GM19351 (cell line): ENCODE measurements around the gene KRTAP3-1.
"Not testable (repeated sequence)": the region's sequence is repeated elsewhere in the genome, so short reads cannot be mapped to it uniquely, and the experiment has no call there.

Experiments used
- ATAC-seq: cut with Tn5 transposase; IDR thresholded peaks from one replicate; pipeline ENCODE4 v1.9.1; 2021; ENCODE audit warnings: mild to moderate bottlenecking, moderate library complexity; ENCODE audit not compliant: unreplicated experiment

KRTAP3-1 gene

GRCh38 chr17:41008811-41009210 is at the start of gene KRTAP3-1:
Gene KRTAP3-1 (minus strand): TSS chr17:41009128. CDS start chr17:41009074, 54 bp downstream.
- no peak for ATAC-seq

DNA sequence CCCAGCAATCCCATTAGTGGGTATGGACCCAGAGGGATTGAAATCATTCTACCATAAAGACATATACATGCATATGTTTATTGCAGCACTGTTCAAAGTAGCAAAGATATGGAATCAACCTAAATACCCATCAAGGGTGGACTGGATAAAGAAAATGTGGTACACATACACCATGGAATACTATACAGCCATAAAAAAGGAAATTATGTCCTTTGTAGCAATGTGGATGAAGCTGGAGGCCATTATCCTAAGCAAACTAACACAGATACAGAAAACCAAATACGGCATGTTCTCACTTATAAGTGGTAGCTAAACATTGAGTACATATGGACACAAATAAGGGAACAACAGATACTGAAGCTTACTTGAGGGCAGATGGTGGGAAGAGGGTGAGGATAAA is 48.6 kb upstream of the KRTAP3-1 start:
- ATAC-seq: no peak

GRCh38 chr17:41055130-41055529 is 46.2 kb upstream of the KRTAP3-1 start, which contains the start of gene KRTAP2-2:
Gene KRTAP2-2 (minus strand): TSS chr17:41055230. CDS start chr17:41055211, 19 bp downstream.
- not testable (repeated sequence) for ATAC-seq

GRCh38 chr17:41054556-41054955 is 45.6 kb upstream of the KRTAP3-1 start:
- not testable (repeated sequence) for ATAC-seq

DNA sequence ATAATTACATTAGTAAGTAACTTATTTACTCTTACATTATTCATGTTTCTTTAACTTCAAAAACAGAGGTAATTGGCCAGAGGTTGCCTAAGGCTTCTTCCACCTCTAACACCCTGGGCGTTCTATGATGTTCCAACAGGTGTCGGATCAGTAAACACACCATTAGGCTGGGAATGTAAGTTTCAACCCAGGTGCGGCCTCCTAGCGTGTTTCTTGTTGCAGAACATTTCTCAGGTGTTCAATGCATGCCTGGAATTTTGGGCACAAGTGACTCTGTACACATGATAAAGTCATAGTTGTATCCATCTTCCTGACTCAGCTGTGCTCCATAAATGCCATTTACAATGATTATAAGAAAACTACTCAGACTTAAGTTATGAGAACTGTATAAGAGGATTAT is 45.1 kb upstream of the KRTAP3-1 start:
- no peak for ATAC-seq

DNA sequence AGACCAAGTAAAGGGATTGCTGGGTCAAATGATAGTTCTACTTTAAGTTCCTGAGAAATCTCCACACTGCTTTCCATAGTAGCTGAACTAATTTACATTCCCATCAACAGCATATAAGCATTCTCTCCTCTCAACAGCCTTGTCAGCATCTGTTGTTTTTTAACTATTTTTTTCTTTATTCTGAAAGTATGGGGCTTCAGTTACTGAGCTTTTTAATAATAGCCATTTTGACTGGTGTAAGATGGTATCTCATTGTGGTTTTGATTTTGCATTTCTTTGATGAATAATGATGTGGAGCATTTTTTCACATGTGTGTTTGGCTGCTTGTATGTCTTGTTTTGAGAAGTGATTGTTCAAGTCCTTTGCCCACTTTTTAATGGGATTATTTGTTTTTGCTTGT is 43.6 kb upstream of the KRTAP3-1 start:
- no peak for ATAC-seq

DNA sequence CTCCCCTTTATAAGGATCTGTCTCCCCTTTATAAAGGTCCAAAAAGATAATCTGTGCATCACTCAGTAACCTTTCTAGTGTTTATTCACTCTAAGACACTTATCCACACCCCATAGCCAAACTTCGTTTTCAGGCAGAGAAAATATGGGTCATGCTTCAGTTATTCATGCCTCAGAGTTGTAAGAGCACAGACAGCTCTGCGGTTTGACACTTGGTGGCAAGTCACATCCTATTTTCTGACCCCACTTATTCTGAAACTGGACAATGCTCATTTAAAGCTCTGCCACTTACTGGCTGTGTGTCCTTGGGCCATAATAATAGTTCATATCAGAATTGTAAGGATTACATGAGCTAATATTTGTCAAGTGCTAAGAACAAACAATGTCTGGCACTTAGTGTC is 40.2 kb upstream of the KRTAP3-1 start:
- ATAC-seq: no peak

DNA sequence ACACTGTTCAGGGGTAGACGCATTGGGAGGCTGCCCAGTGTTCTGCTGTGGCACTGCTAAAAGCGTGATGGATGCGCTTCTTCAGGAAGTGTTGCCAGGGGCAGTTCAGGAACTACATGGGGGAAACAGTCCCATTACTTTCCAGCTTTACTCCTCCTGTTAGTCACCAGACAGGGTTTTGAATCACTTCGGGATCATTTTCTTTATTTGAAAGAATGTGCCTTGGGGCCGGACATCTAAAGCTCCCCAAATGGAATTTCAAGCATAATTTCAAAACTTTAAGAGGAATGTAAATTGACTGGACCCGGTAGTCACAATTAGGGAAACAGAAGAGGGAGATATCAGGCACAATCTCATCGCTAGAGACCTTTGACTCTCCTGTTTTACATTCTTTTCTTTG is 39.5 kb upstream of the KRTAP3-1 start:
- ATAC-seq: no peak

DNA sequence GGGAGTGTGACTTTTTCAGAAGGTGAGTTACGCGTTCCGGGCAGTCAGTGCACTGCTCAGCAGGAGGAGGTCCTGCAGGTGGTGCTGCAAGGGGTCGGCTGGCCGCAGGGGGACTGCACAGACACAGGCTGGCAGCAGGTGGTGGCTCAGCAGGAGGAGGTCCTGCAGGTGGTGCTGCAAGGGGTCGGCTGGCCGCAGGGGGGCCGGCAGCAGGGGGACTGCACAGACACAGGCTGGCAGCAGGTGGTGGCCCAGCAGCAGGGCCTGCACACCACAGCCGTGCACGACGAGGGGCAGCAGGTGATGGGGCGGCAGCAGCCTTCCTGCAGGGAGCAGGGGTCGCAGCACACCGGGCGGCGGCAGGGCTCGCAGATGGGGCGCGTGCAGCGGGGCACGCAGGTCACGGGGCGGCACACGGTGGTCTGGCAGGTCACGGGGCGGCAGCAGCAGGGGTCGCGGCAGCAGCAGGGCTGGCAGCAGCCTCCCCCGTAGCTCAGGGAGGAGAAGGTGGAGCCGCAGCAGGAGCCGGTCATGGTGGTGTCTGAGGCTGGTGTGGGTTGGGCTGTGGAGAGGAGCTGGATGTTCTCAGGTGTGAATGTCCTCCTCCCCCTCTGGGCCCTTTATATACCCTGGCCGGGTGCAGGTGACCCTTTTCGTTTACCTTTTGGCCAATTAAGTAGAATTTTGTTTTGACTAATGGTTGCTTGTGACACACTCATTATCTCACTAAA is 38.0 kb upstream of the KRTAP3-1 start, which contains the start of gene KRTAP2-1:
KRTAP2-1 (minus strand) TSS at position 582 of the 731 bp plus-strand sequence; CDS start at position 533, 49 bp downstream.
- not testable (repeated sequence) for ATAC-seq

- ATAC-seq: no peak
Measured at GRCh38 chr17:41042953-41043352, 34.0 kb upstream of the KRTAP3-1 start.

- not testable (repeated sequence) for ATAC-seq
Measured at GRCh38 chr17:41040783-41041571, 32.0 kb upstream of the KRTAP3-1 start, which contains the start of gene KRTAP1-1. Gene KRTAP1-1 (minus strand): TSS chr17:41041450. CDS start chr17:41041397, 53 bp downstream.

GRCh38 chr17:41037853-41038350 is 29.0 kb upstream of the KRTAP3-1 start:
- ATAC-seq: no peak

DNA sequence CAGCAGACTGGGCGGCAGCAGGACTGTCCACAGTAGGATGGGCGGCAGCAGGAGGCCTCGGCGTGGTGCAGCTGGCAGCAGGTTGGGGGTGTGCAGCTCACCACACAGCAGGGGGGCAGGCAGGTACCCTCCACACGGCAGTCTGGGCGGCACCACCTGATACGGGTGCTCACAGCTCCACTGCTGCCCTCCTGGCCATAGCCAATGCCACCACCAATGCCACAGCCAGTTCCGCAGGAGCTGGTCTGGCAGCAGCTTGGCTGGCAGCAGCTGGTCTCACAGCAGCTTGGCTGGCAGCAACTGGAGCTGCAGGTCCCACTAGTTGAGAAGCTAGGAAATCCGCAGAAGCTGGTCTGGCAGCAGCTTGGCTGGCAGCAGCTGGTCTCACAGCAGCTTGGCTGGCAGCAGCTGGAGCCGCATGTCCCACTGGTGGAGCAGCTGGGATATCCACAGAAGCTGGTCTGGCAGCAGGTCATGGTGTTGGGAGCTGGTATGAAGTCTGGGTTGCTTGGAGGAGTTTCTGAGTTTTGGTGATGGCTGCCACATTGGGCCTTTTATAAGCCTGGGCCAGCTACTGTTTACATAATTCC is 25.5 kb upstream of the KRTAP3-1 start, which contains the start of gene KRTAP1-3:
KRTAP1-3 (minus strand) TSS at position 529 of the 590 bp plus-strand sequence; CDS start at position 476, 53 bp downstream.
- ATAC-seq: not testable (repeated sequence)

DNA sequence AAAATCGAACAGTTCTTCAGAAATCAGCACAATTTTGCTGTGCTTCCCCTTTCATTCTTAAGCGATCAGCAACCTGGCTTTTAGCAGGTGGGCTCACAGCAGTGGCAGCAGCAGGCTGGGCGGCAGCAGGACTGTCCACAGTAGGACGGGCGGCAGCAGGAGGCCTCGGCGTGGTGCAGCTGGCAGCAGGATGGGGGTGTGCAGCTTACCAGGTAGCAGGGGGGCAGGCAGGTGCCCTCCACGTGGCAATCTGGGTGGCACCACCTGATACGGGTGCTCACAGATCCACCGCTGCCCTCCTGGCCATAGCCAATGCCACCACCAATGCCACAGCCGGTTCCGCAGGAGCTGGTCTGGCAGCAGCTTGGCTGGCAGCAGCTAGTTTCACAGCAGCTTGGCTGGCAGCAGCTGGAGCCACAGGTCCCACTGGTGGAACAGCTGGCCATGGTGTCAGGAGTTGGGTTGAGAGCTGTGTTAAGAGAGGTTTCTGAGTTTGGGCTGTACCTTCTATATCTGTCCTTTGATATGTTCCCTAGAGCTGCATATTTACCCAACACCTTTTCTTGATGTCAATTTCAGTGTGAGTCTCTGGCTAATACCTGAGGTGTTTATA is 20.8 kb upstream of the KRTAP3-1 start, which contains the start of gene KRTAP1-4:
KRTAP1-4 (minus strand) TSS at position 563 of the 613 bp plus-strand sequence; CDS start at position 446, 117 bp downstream.
- ATAC-seq: no peak

- ATAC-seq: no peak
Measured at GRCh38 chr17:41026715-41027471, 18.0 kb upstream of the KRTAP3-1 start, which contains the start of gene KRTAP1-5. Gene KRTAP1-5 (minus strand): TSS chr17:41027208. CDS start chr17:41027155, 53 bp downstream.

DNA sequence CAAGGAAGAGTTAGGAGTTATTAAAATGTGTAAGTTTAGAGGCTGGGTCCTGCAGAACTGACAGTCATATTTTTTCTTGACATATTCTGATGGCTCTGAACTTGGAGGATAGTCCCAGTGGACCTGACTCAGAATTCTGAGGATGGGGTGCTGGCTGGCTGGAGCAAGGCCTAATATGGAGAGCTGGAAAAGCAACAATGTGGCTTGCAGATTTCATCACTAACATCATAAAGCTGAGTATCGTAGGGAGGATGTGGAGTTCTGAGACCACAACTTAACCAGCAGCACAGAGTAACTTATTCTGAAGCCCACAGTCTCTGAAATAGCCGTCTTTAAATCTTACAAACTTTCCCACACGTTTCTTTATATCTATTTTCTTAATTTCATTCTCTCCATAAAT is 15.8 kb upstream of the KRTAP3-1 start:
- ATAC-seq: no peak

DNA sequence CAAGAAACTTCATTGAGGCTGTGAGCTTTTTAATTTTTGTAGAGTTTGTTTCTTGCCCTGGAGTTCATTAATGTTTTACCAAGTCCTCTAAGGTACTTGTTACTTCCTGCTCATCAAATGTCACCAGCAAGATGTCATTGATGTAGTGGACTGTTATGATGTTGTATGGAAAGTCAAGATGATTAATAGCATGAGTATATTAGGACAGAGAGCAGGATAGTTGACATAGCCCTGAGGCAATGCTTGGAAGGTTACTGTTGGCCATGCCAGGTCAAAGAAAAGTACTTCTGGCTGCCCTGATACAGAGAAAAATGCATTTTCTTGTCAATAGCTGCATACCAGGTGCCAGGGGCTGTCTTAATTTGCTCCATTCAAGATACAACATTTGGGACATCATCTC is 11.4 kb upstream of the KRTAP3-1 start:
- no peak for ATAC-seq

- no peak for ATAC-seq
Measured at GRCh38 chr17:41019415-41019814, 10.5 kb upstream of the KRTAP3-1 start.

DNA sequence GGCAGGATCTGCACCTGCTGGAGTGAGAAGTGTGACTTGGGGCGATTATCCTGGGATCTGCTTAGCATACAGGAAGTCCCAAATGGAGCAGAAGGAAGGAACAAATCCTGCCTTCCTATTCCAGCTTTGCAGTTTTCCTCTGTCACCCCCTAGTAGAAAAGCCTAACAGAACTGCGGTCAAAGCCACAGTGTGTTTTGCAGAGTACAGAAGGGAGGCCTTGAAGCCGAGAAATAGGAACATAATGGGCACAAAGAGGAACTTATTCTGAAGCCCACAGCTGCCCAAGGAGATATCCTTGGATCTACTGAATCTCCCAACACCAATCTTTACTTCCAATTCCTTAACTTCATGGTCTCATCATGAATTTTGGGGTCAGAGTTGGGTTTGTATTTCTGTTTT is 9.6 kb upstream of the KRTAP3-1 start:
- no peak for ATAC-seq
